Measurements from ENCODE around the gene CES1. TPM values are rescaled to one million over a fixed set of nuclear protein-coding genes. Genes with fewer than 3 reads are reported as not detected.
"Not testable (repeated sequence)": the region's sequence is repeated elsewhere in the genome, so short reads cannot be mapped to it uniquely, and the experiment has no call there.

The CES1 gene
- total and polyA plus RNA-seq, 5 donors from 2014 or later = 0.33 to 3.5 (median 1.0) TPM; not detected in 1

GRCh38 chr16:55817236-55817912, 15.5 kb downstream of the CES1 start:
- Mint-ChIP-seq H3K27ac (no peak overlapping the region), H3K36me3 (no peaks in the 10 kb centered on the region), H3K9me3 (peaks cover 0 to 2% (median 1%) of the 10 kb centered on the region in 7 donors), H3K27me3 (peaks cover 4% of the 10 kb centered on the region), H3K4me3 (no peak overlapping the region), H3K4me1 (no peaks in the 10 kb centered on the region)
- H3K27me3 ChIP-seq (ENCODE audit: control insufficient read depth, insufficient read depth, low read length) = no peaks in the 10 kb centered on the region
- no peaks in the 10 kb centered on the region for H3K9me3 ChIP-seq (ENCODE audit: control insufficient read depth in 2 of 2, low read length in 2 of 2)
- DNase-seq (no peak), ATAC-seq (ENCODE audit: low read depth in 2 of 2) (no peak)
- no peak overlapping the region for H3K4me3 ChIP-seq (ENCODE audit: low read depth, low read length)
- H3K36me3 ChIP-seq (ENCODE audit: control insufficient read depth, insufficient read depth, low read length) = no peaks in the 10 kb centered on the region
- no peaks in the 10 kb centered on the region for H3K4me1 ChIP-seq (ENCODE audit: control insufficient read depth, insufficient read depth, low read length, poor library complexity, severe bottlenecking)
- H3K27ac ChIP-seq (ENCODE audit: insufficient read depth, low read length, poor library complexity, severe bottlenecking) = no peak overlapping the region

GRCh38 chr16:55816222-55816621, 16.7 kb downstream of the CES1 start:
- not testable (repeated sequence) for H3K4me3 Mint-ChIP-seq; H3K4me3 ChIP-seq (ENCODE audit: low read depth, low read length); H3K9me3 Mint-ChIP-seq; H3K9me3 ChIP-seq (ENCODE audit: control insufficient read depth in 2 of 2, low read length in 2 of 2); H3K36me3 Mint-ChIP-seq; H3K27ac ChIP-seq (ENCODE audit: insufficient read depth, low read length, poor library complexity, severe bottlenecking); H3K36me3 ChIP-seq (ENCODE audit: control insufficient read depth, insufficient read depth, low read length); ATAC-seq (ENCODE audit: low read depth in 2 of 2); H3K4me1 ChIP-seq (ENCODE audit: control insufficient read depth, insufficient read depth, low read length, poor library complexity, severe bottlenecking); H3K27me3 ChIP-seq (ENCODE audit: control insufficient read depth, insufficient read depth, low read length); H3K27me3 Mint-ChIP-seq; H3K4me1 Mint-ChIP-seq; H3K27ac Mint-ChIP-seq; DNase-seq

DNA sequence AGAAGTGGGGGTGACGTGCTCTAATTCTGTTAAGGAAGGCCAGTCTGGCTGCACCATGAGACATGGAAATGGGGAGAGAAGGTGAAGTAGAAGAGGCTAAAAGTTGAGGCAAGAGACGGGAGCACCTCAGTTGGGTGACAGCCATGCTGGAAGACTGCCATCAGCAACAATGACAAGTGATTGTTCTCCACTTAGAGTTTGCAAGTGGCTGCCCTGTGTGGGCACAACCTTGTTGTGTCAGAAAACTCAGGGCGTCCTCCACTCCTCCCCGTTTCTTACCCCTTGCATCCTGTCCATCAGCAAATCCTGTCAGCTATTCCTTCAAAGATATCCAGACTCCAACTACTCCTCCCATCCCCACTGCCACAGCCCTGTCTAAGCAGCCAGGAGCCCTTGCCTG, 17.6 kb downstream of the CES1 start:
- H3K4me3 ChIP-seq (ENCODE audit: low read depth, low read length) = no peak overlapping the region
- ATAC-seq (ENCODE audit: low read depth in 2 of 2) (no peak), DNase-seq (no peak)
- no peak overlapping the region for H3K4me3 Mint-ChIP-seq
- H3K27me3 Mint-ChIP-seq = peaks cover 4% of the 10 kb centered on the region
- peaks cover 0 to 2% (median 0%) of the 10 kb centered on the region in 7 donors for H3K9me3 Mint-ChIP-seq
- H3K27me3 ChIP-seq (ENCODE audit: control insufficient read depth, insufficient read depth, low read length) = no peaks in the 10 kb centered on the region
- no peaks in the 10 kb centered on the region for H3K36me3 ChIP-seq (ENCODE audit: control insufficient read depth, insufficient read depth, low read length)
- H3K4me1 ChIP-seq (ENCODE audit: control insufficient read depth, insufficient read depth, low read length, poor library complexity, severe bottlenecking) = no peaks in the 10 kb centered on the region
- no peak overlapping the region for H3K27ac Mint-ChIP-seq
- no peaks in the 10 kb centered on the region for H3K36me3 Mint-ChIP-seq
- H3K27ac ChIP-seq (ENCODE audit: insufficient read depth, low read length, poor library complexity, severe bottlenecking) = no peak overlapping the region
- H3K9me3 ChIP-seq (ENCODE audit: control insufficient read depth in 2 of 2, low read length in 2 of 2) = no peaks in the 10 kb centered on the region
- H3K4me1 Mint-ChIP-seq = no peaks in the 10 kb centered on the region

- H3K4me3 Mint-ChIP-seq; ATAC-seq (ENCODE audit: low read depth in 2 of 2); H3K36me3 ChIP-seq (ENCODE audit: control insufficient read depth, insufficient read depth, low read length); H3K36me3 Mint-ChIP-seq; H3K27ac Mint-ChIP-seq; DNase-seq; H3K9me3 ChIP-seq (ENCODE audit: control insufficient read depth in 2 of 2, low read length in 2 of 2); H3K4me1 Mint-ChIP-seq; H3K4me1 ChIP-seq (ENCODE audit: control insufficient read depth, insufficient read depth, low read length, poor library complexity, severe bottlenecking); H3K4me3 ChIP-seq (ENCODE audit: low read depth, low read length); H3K9me3 Mint-ChIP-seq; H3K27me3 Mint-ChIP-seq; H3K27ac ChIP-seq (ENCODE audit: insufficient read depth, low read length, poor library complexity, severe bottlenecking); H3K27me3 ChIP-seq (ENCODE audit: control insufficient read depth, insufficient read depth, low read length): not testable (repeated sequence)
Observed at GRCh38 chr16:55814174-55814573, 18.7 kb downstream of the CES1 start.

DNA sequence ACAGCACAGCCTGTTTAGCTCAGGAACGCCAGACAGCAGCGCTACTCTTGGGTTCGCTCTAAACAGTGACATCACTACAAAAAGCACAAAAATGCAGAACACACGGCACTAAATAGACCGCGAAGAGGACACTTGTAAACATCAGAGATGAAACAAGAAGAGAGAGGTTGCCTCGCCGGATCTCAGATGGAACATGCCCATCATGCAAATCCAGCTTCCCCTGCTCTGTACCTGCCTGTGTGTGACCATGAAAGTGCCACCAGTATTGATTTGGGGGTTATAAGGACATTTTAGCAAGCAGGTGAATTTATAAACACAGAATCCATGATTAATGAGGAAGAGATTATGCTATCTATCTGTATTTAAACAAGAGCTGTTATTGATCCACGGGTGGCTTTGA, 19.2 kb downstream of the CES1 start:
- H3K36me3 ChIP-seq (ENCODE audit: control insufficient read depth, insufficient read depth, low read length); ATAC-seq (ENCODE audit: low read depth in 2 of 2); H3K27me3 Mint-ChIP-seq; H3K27ac Mint-ChIP-seq; H3K4me3 ChIP-seq (ENCODE audit: low read depth, low read length); H3K36me3 Mint-ChIP-seq; H3K4me1 Mint-ChIP-seq; DNase-seq; H3K27ac ChIP-seq (ENCODE audit: insufficient read depth, low read length, poor library complexity, severe bottlenecking); H3K9me3 Mint-ChIP-seq; H3K9me3 ChIP-seq (ENCODE audit: control insufficient read depth in 2 of 2, low read length in 2 of 2); H3K4me3 Mint-ChIP-seq; H3K4me1 ChIP-seq (ENCODE audit: control insufficient read depth, insufficient read depth, low read length, poor library complexity, severe bottlenecking); H3K27me3 ChIP-seq (ENCODE audit: control insufficient read depth, insufficient read depth, low read length): not testable (repeated sequence)

DNA sequence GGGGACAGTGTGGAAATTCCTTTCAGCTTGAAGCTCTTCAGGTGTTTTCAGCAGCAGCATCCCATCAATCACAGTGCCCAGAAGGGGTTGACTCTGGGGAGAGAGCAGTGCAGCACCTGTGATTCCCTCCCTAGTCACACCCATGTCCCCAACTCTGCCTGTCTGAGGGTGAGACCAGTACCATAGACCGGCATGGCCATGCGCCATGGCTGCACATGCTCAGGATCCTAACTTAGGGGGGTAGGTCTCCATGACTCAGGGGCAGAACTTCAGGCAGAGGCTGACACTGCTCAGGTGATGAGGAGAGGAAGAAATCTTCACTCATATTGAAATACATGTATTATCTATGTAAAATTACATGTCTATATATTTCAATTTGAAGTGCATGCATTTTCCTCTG, 19.9 kb downstream of the CES1 start:
- ATAC-seq (ENCODE audit: low read depth in 2 of 2) (no peak), DNase-seq (no peak)
- no peaks in the 10 kb centered on the region for H3K27me3 ChIP-seq (ENCODE audit: control insufficient read depth, insufficient read depth, low read length)
- H3K9me3 ChIP-seq (ENCODE audit: control insufficient read depth in 2 of 2, low read length in 2 of 2) = no peaks in the 10 kb centered on the region
- no peak overlapping the region for H3K4me3 Mint-ChIP-seq
- H3K27ac ChIP-seq (ENCODE audit: insufficient read depth, low read length, poor library complexity, severe bottlenecking) = no peak overlapping the region
- H3K9me3 Mint-ChIP-seq = peaks cover 0 to 2% (median 0%) of the 10 kb centered on the region in 7 donors
- no peaks in the 10 kb centered on the region for H3K4me1 Mint-ChIP-seq
- H3K36me3 ChIP-seq (ENCODE audit: control insufficient read depth, insufficient read depth, low read length) = no peaks in the 10 kb centered on the region
- H3K27ac Mint-ChIP-seq = no peak overlapping the region
- peaks cover 9% of the 10 kb centered on the region for H3K27me3 Mint-ChIP-seq
- H3K4me3 ChIP-seq (ENCODE audit: low read depth, low read length) = no peak overlapping the region
- H3K4me1 ChIP-seq (ENCODE audit: control insufficient read depth, insufficient read depth, low read length, poor library complexity, severe bottlenecking) = no peaks in the 10 kb centered on the region
- H3K36me3 Mint-ChIP-seq = no peaks in the 10 kb centered on the region

- peaks cover 0 to 2% (median 0%) of the 10 kb centered on the region in 7 donors for H3K9me3 Mint-ChIP-seq
- H3K27ac ChIP-seq (ENCODE audit: insufficient read depth, low read length, poor library complexity, severe bottlenecking) = no peak overlapping the region
- H3K36me3 ChIP-seq (ENCODE audit: control insufficient read depth, insufficient read depth, low read length) = no peaks in the 10 kb centered on the region
- H3K4me3 Mint-ChIP-seq = no peak overlapping the region
- H3K27ac Mint-ChIP-seq = no peak overlapping the region
- H3K27me3 ChIP-seq (ENCODE audit: control insufficient read depth, insufficient read depth, low read length) = no peaks in the 10 kb centered on the region
- no peaks in the 10 kb centered on the region for H3K4me1 Mint-ChIP-seq
- no peak overlapping the region for H3K4me3 ChIP-seq (ENCODE audit: low read depth, low read length)
- no peaks in the 10 kb centered on the region for H3K9me3 ChIP-seq (ENCODE audit: control insufficient read depth in 2 of 2, low read length in 2 of 2)
- peaks cover 9% of the 10 kb centered on the region for H3K27me3 Mint-ChIP-seq
- ATAC-seq (ENCODE audit: low read depth in 2 of 2) = no peak
- DNase-seq = no peak
- no peaks in the 10 kb centered on the region for H3K36me3 Mint-ChIP-seq
- no peaks in the 10 kb centered on the region for H3K4me1 ChIP-seq (ENCODE audit: control insufficient read depth, insufficient read depth, low read length, poor library complexity, severe bottlenecking)
Observed at GRCh38 chr16:55811811-55812210, 21.1 kb downstream of the CES1 start.

- DNase-seq = no peak
- H3K27me3 Mint-ChIP-seq = peaks cover 9% of the 10 kb centered on the region
- no peak for ATAC-seq (ENCODE audit: low read depth in 2 of 2)
Observed at GRCh38 chr16:55810451-55810961, 22.4 kb downstream of the CES1 start.

More at GRCh38 chr16:55810451-55810961, 22.4 kb downstream of the CES1 start:
- H3K4me3 ChIP-seq (ENCODE audit: low read depth, low read length) = no peak overlapping the region
- no peaks in the 10 kb centered on the region for H3K9me3 ChIP-seq (ENCODE audit: control insufficient read depth in 2 of 2, low read length in 2 of 2)
- Mint-ChIP-seq H3K4me1 (no peaks in the 10 kb centered on the region), H3K9me3 (peaks cover 0 to 2% (median 0%) of the 10 kb centered on the region in 7 donors), H3K27ac (no peak overlapping the region), H3K4me3 (no peak overlapping the region), H3K36me3 (no peaks in the 10 kb centered on the region)
- H3K27ac ChIP-seq (ENCODE audit: insufficient read depth, low read length, poor library complexity, severe bottlenecking) = no peak overlapping the region
- no peaks in the 10 kb centered on the region for H3K27me3 ChIP-seq (ENCODE audit: control insufficient read depth, insufficient read depth, low read length)
- H3K36me3 ChIP-seq (ENCODE audit: control insufficient read depth, insufficient read depth, low read length) = no peaks in the 10 kb centered on the region
- no peaks in the 10 kb centered on the region for H3K4me1 ChIP-seq (ENCODE audit: control insufficient read depth, insufficient read depth, low read length, poor library complexity, severe bottlenecking)
